ENCODE results near the gene UGP2.
"Not testable (repeated sequence)": the region's sequence is repeated elsewhere in the genome, so short reads cannot be mapped to it uniquely, and the experiment has no call there.

DNA sequence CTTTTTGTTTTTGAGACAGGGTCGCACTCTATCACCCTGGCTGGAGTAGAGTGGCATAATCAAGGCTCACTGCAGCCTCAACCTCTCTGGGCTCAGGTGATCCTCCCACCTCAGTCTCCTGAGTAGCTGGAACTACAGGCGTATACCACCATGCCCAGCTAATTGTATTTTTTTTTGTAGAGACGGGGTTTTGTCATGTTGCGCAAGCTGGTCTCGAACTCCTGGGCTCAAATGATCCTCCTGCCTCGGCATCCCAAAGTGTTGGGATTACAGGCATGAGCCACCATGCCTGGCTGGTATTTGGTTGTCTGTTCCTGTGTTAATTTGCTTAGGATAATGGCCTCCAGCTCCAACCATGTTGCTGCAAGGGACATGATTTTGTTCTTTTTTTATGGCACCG, 29.8 kb upstream of the UGP2 start:
- not testable (repeated sequence) for TF ChIP-seq BHLHE40 (IDR thresholded peaks at IDR 0.05; ENCODE audit: borderline replicate concordance); ZNF384 (IDR thresholded peaks at IDR 0.05); FOXK2 (IDR thresholded peaks at IDR 0.05); TARDBP (IDR thresholded peaks at IDR 0.05); SP1 (IDR thresholded peaks at IDR 0.05); ELF4 (IDR thresholded peaks at IDR 0.05)
